ENCODE results near the gene CAPN7.

The CAPN7 gene

GRCh38 chr3:15223685-15224572, 17.9 kb downstream of the CAPN7 start:
- H3K9me3 ChIP-seq (replicated peaks; ENCODE audit: insufficient read depth, low read length): no peaks in the 10 kb centered on the region
- no peak for TF ChIP-seq EZH2 (optimal IDR thresholded peaks at IDR 0.05; ENCODE audit: low read depth, low read length)
- TF ChIP-seq CTCF (IDR thresholded peaks at IDR 0.05; ENCODE audit: low read length): no peak
- TF ChIP-seq EZH2phosphoT487 (IDR thresholded peaks at IDR 0.05; ENCODE audit: low read length): no peak
- H3K4me1 ChIP-seq (ENCODE audit: low read length): 0 out of 2 replicates have a peak, but pooled peaks cover under 1% of the 10 kb centered on the region
- H3K79me2 ChIP-seq (ENCODE audit: low read length): no peaks in the 10 kb centered on the region
- no peaks in the 10 kb centered on the region for H3K9me2 ChIP-seq (replicated peaks; ENCODE audit: insufficient read depth, low read length)
- no peaks in the 10 kb centered on the region; the same call in 1 of the 2 replicates for H3F3A ChIP-seq (ENCODE audit: insufficient read depth, low read length)
- no peak overlapping the region for H3K4me2 ChIP-seq (ENCODE audit: low read depth, low read length)
- H3K27me3 ChIP-seq (replicated peaks; ENCODE audit: insufficient read depth, low read length): no peaks in the 10 kb centered on the region
- H4K20me1 ChIP-seq (ENCODE audit: insufficient read depth, low read length): no peaks in the 10 kb centered on the region
- H3K27ac ChIP-seq (ENCODE audit: low read length): no peak overlapping the region
- no peak overlapping the region for H3K9ac ChIP-seq (ENCODE audit: low read length)
- H2AFZ ChIP-seq (ENCODE audit: low read length): no peak overlapping the region
- H3K36me3 ChIP-seq (replicated peaks; ENCODE audit: insufficient read depth, low read length): peaks cover 6% of the 10 kb centered on the region; the same call in 1 of the 2 replicates
- no peak overlapping the region for H3K4me3 ChIP-seq (ENCODE audit: low read length)
- no peak for DNase-seq

GRCh38 chr3:15228147-15228546, 22.1 kb downstream of the CAPN7 start:
- DNase-seq: no peak
- H3K4me1 ChIP-seq (ENCODE audit: low read length): no peaks in the 10 kb centered on the region
- H2AFZ ChIP-seq (ENCODE audit: low read length): no peak overlapping the region
- no peaks in the 10 kb centered on the region for H3K79me2 ChIP-seq (ENCODE audit: low read length)
- H3K4me2 ChIP-seq (ENCODE audit: low read depth, low read length): no peak overlapping the region
- H3K9me3 ChIP-seq (replicated peaks; ENCODE audit: insufficient read depth, low read length): no peaks in the 10 kb centered on the region
- TF ChIP-seq CTCF (IDR thresholded peaks at IDR 0.05; ENCODE audit: low read length) (no peak), EZH2 (optimal IDR thresholded peaks at IDR 0.05; ENCODE audit: low read depth, low read length) (no peak), EZH2phosphoT487 (IDR thresholded peaks at IDR 0.05; ENCODE audit: low read length) (no peak)
- H3K9me2 ChIP-seq (replicated peaks; ENCODE audit: insufficient read depth, low read length): no peaks in the 10 kb centered on the region
- no peaks in the 10 kb centered on the region; the same call in 1 of the 2 replicates for H3F3A ChIP-seq (ENCODE audit: insufficient read depth, low read length)
- no peak overlapping the region for H3K4me3 ChIP-seq (ENCODE audit: low read length)
- H3K27me3 ChIP-seq (replicated peaks; ENCODE audit: insufficient read depth, low read length): no peaks in the 10 kb centered on the region
- peaks cover 3% of the 10 kb centered on the region; the same call in 1 of the 2 replicates for H3K36me3 ChIP-seq (replicated peaks; ENCODE audit: insufficient read depth, low read length)
- no peak overlapping the region for H3K27ac ChIP-seq (ENCODE audit: low read length)
- H4K20me1 ChIP-seq (ENCODE audit: insufficient read depth, low read length): no peaks in the 10 kb centered on the region
- H3K9ac ChIP-seq (ENCODE audit: low read length): no peak overlapping the region

GRCh38 chr3:15229262-15229661, 23.2 kb downstream of the CAPN7 start:
- no peaks in the 10 kb centered on the region for H3K27me3 ChIP-seq (replicated peaks; ENCODE audit: insufficient read depth, low read length)
- H3K27ac ChIP-seq (ENCODE audit: low read length): no peak overlapping the region
- no peak for DNase-seq
- no peaks in the 10 kb centered on the region for H3K4me1 ChIP-seq (ENCODE audit: low read length)
- no peak overlapping the region for H3K9ac ChIP-seq (ENCODE audit: low read length)
- H4K20me1 ChIP-seq (ENCODE audit: insufficient read depth, low read length): no peaks in the 10 kb centered on the region
- H3K36me3 ChIP-seq (replicated peaks; ENCODE audit: insufficient read depth, low read length): peaks cover 3% of the 10 kb centered on the region; the same call in 1 of the 2 replicates
- no peak overlapping the region for H3K4me3 ChIP-seq (ENCODE audit: low read length)
- no peaks in the 10 kb centered on the region for H3K9me2 ChIP-seq (replicated peaks; ENCODE audit: insufficient read depth, low read length)
- H3F3A ChIP-seq (ENCODE audit: insufficient read depth, low read length): no peaks in the 10 kb centered on the region; the same call in 1 of the 2 replicates
- no peaks in the 10 kb centered on the region for H3K79me2 ChIP-seq (ENCODE audit: low read length)
- no peak overlapping the region for H3K4me2 ChIP-seq (ENCODE audit: low read depth, low read length)
- H2AFZ ChIP-seq (ENCODE audit: low read length): no peak overlapping the region
- TF ChIP-seq EZH2phosphoT487 (IDR thresholded peaks at IDR 0.05; ENCODE audit: low read length): no peak
- no peak for TF ChIP-seq CTCF (IDR thresholded peaks at IDR 0.05; ENCODE audit: low read length)
- TF ChIP-seq EZH2 (optimal IDR thresholded peaks at IDR 0.05; ENCODE audit: low read depth, low read length): no peak
- no peaks in the 10 kb centered on the region for H3K9me3 ChIP-seq (replicated peaks; ENCODE audit: insufficient read depth, low read length)
